Measurements from ENCODE around the gene SLC36A3.
"Not testable (repeated sequence)": the region's sequence is repeated elsewhere in the genome, so short reads cannot be mapped to it uniquely, and the experiment has no call there.

Gene SLC36A3

DNA sequence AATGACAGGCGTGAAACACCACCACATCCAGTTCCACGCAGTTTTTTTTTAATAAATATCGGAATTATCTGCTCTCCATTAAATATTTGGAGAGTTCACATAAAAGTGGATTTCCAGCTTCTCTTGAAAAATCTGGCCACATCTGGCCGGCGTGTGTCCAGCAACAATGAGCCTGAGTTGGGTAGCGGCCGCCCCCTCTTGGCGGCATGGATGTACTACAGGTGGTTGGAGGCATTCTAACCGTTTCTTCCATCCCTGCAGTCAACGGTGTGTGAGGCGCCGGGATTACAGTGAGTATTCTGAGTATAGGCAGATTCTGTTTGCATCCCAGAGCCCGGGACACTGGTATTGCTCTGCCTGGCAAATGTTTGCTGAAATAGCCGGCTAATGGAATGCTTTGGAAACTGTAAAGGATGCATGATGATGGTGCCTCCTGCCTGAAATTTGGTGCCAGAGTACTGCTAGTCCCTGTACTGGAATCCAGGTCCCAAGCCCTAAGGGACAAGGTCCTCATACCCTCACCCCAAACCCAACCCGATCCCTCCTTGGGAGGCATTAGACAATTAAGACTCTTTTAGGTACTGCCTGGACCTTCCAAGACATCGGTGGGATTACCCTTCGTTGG, 64.2 kb downstream of the SLC36A3 start:
- DNase-seq (ENCODE audit: low read depth in 3 of 3): peak in 1 of 3 donors; percentile 43

DNA sequence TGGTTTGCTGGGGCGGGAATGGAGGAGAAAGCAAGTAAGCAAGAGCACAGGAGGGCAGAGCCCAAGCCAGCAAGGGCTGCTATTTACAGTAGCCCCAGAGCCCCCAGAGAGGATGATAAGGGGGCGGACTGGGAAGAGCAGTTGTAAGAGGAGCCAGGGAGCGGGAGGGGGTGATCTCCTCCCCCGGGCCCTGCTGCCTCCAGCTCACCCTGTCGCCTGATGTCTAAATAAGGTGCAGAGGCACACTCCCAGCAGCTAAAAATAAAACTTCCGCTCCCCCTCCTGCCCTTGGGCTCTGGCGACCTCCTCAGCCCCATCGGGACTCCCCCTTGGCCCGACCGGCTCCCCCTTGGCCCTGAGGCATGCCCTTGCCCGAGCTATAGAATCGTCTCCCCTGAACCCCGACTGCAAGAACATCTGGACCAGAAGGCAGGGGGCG, 65.2 kb downstream of the SLC36A3 start:
- no peak for DNase-seq (ENCODE audit: low read depth in 3 of 3)

DNA sequence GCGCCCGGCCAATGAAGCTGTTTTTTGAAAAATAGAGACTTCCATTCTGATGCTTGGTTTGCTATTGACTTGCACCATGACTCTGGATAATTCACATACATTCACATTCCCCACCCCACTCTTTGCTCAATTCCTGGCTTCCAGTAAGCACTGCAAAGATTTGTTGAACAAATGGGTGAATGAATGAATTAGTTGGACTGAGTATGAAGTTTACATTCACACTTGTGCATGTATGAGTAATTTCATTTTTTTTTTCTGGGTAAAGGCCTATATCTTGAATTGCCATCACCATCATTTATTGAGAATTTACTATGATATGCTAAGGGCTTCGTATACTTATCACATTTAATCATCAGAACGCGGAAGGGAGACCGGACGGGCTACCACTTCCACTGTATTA, 65.9 kb downstream of the SLC36A3 start:
- no peak for DNase-seq (ENCODE audit: low read depth in 3 of 3)

DNA sequence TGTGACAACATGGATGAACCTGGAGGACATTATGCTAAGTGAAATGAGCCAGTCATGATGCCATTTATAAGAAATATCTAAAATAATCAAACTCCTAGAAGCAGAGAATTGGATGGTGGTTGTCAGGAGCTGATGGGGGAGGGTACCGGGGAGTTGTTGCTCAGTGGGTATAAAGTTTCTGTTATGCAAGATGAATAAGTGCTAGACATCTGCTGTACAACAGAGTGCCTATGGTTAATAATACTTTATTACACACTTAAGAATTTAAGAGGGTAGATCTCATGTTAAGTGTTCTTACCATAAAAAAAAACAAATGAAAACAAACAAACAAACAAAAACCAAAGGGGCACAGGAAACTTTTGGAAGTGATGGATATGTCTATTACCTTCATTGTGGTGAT, 66.7 kb downstream of the SLC36A3 start:
- no peak for DNase-seq (ENCODE audit: low read depth in 3 of 3)

DNA sequence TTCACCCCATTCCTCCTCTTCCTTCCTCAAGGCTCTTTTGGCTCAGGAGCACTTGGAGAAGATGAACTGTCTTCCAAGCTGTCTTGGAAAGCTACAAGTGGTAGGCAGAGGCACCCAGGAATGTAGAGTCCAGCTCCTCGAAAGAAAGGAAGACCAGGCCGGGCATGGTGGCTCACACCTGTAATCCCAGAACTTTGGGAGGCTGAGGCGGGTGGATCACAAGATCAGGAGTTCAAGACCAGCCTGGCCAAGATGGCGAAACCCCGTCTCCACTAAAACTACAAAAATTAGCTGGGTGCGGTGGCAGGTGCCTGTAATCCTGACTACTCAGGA, 68.4 kb downstream of the SLC36A3 start:
- DNase-seq (ENCODE audit: low read depth in 3 of 3): not testable (repeated sequence)

DNA sequence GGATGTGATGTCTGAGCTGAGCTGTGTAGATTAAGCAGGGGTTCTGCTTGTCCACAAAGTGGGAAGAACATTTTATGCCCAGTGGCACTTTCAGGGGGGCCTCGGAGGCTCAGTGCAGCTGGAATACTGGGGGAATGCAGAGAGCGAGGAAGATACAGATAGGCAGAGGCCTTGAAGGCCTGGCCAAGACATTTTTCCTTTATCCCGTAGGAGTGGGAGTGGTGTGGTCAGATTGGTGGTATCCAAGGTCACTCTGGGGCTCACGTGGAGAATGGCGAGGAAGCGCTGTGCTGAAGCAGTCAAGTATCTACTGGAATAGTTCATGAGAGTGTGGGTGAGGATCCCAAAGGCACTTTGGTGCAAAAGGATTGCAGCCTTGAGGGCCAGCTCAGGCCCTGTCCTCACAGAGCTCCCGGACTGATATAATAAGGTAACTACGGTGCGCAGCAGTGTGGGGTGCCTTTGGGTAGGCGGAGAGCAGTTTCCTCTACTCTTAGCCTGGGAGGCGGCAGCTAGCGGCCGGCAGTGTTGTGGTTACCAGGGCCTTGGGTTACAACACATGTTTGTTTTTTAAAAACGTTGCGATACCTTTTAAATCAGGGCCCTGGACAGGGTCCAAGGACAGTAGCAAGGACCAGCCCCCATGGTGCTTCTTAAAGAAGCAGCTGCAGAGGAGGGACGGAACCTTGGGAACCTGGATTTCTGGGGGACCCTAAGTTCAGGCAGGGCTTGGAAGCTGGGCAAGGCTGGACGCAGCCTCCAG, 68.9 kb downstream of the SLC36A3 start:
- no peak for DNase-seq (ENCODE audit: low read depth in 3 of 3)

DNA sequence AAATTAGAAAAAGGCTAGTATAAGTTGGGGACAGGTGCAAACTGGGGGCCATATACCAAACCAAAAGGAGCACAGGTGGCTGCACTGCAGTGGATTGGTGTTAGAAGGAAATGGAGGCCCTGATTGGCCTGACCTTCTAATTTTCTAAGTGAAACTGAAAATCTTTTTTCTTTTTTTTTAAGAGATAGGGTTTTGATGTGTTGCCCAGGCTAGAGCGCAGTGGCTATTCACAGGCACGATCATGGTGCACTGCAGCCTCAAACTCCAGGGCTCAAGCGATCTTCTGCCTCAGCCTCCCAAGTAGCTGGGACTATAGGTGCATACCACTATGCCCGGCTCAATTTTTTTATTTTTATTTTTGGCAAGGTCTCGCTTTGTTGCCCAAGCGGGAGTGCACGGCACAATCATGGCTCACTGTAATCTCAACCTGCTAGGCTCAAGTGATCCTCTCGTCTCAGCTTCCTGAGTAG, 69.9 kb downstream of the SLC36A3 start:
- no peak for DNase-seq (ENCODE audit: low read depth in 3 of 3)

DNA sequence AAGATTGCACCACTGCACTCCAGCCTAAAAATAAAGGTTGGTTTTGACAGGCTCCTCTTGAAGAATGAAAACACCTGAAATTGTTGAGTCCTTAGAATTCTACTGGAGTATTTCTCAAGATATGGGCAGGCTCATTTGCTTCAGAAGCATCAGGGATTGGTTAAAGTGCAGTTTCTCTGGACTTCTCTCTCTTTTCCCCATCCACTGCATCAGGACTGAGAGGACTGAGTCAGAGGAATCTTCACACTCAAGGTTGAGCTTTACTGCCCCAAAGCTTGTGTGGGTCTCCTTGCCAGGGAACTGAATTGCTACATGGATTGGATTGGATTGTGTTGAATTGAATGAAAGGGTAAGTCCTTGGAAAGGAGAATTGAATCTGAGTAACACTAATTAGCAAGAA, 72.2 kb downstream of the SLC36A3 start:
- DNase-seq (ENCODE audit: low read depth in 3 of 3): no peak

DNA sequence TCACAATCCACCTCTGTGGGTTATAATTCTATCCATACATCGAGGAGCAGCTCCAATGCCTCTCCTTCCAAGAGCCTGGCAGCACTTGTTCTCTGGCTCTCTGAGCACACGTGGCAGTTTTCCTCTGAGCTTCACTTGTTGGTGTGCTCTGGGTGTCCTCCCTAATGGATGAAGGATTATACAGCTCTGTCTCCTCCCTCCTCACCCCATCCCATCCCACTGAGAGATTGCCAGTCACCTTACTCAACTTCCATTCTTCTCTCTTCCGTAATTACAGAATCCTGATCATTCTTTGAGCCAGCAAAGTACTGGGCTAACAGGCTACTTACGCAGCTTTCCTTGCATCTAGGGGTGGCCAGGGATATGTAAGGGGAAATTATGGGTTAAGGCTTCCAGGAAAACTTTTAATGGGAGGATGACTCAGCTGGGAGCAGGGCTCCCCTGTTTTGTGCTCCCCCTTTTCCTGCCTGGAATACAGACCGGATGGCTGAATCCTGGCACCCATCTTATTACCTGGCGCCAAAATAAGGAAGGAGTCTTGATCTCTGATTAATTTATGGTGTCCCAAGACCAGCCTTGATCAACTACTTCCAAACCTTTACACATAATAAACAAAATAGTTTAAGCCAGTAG, 73.4 kb downstream of the SLC36A3 start:
- DNase-seq (ENCODE audit: low read depth in 3 of 3): no peak

DNA sequence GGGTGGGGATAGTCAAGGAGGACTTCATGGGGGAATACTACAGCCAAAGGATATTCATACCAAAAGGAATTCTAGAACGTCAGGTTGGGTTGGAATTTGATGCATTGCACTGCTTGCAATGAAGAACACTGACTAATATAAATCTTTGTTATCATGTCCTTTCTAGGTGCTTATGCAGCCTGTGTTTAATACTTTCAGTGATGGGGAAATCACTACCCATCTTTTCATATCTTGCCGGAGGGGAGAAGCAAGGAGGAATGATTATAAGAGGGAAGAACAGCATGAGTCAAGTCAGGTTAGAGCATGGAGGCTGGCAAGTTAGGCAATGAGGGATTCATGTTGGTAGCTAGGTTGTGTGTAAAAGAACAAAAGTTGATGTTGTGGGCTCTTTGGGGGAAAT, 74.6 kb downstream of the SLC36A3 start:
- no peak for DNase-seq (ENCODE audit: low read depth in 3 of 3)

DNA sequence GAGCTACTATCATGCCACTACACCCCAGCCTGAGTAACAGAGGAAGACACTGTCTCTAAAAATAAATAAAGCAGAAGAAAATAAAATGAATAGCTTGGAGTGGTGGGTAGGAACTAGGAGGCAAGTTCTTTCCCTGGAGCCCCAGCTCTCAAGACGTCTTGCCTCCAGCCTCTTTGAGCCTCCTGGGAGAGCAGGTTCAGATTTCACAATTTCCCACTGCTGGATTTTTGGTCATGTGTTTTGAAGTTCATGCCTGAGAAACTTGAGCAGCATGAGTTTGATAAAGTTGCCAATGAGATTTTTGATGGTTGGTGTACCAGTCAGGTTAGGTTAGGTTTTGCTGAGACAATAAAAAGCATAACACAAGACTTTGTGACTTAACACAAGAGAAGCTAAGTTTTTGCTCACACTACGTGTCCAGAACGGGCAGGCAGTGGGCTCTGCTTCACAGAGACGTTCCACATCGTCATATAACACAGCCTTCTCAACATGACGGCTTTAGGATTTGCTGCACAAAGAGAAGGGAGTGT, 75.6 kb downstream of the SLC36A3 start:
- no peak for DNase-seq (ENCODE audit: low read depth in 3 of 3)

Measured in stimulated activated CD4-positive, alpha-beta T cell treated with anti-CD3 and anti-CD28 coated beads, TNF-alpha, amount 100 ng/mL, for 48 hours (primary cell).